ENCODE data around the gene RNF13. TPM values are rescaled to one million over a fixed set of nuclear protein-coding genes. Genes with fewer than 3 reads are reported as not detected.
A peak's percentile ranks its signal among the peaks of the same experiment; 100 is the strongest.

RNF13 gene
- total and polyA plus RNA-seq, 9 donors: 49.4 to 89.4 (median 54.1) TPM

DNA sequence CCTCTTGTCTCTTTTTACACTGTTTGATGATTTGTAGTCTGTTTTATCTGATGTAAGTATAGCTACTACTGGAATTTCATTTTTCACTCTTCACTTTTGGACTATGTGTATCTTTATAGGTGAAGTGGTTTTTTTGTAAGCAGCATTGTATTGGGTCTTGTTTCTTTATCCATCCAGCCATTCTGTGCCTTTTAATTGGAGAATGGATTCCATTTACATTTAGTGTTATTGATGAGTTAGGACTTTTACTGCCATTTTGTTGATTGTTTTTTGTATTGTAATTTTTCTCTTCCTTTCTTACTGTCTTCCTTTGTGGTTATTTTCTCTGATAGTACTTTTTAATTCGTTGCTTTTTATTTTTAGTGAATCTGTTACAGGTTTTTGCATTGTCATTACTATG, 54.5 kb downstream of the RNF13 start:
- no peaks in the 10 kb centered on the region for H3K4me1 ChIP-seq (ENCODE audit: insufficient read depth)
- H3K27me3 ChIP-seq: no peaks in the 10 kb centered on the region
- no peak overlapping the region for H3K27ac ChIP-seq
- WGBS, 3 donors: 94% methylated on average over 1 of the region's 1 CpG
- intact Hi-C loops (cut with DNase I): no loop called here
- no peak for DNase-seq
- no peak for TF ChIP-seq POLR2A (IDR thresholded peaks at IDR 0.05)
- TF ChIP-seq, protein P1, sequence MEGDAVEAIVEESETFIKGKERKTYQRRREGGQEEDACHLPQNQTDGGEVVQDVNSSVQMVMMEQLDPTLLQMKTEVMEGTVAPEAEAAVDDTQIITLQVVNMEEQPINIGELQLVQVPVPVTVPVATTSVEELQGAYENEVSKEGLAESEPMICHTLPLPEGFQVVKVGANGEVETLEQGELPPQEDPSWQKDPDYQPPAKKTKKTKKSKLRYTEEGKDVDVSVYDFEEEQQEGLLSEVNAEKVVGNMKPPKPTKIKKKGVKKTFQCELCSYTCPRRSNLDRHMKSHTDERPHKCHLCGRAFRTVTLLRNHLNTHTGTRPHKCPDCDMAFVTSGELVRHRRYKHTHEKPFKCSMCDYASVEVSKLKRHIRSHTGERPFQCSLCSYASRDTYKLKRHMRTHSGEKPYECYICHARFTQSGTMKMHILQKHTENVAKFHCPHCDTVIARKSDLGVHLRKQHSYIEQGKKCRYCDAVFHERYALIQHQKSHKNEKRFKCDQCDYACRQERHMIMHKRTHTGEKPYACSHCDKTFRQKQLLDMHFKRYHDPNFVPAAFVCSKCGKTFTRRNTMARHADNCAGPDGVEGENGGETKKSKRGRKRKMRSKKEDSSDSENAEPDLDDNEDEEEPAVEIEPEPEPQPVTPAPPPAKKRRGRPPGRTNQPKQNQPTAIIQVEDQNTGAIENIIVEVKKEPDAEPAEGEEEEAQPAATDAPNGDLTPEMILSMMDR (IDR thresholded peaks at IDR 0.05): no peak
- TF ChIP-seq EP300 (IDR thresholded peaks at IDR 0.05): no peak
- no peaks in the 10 kb centered on the region for H3K9me3 ChIP-seq
- no peaks in the 10 kb centered on the region for H3K36me3 ChIP-seq
- H3K4me3 ChIP-seq: no peak overlapping the region

DNA sequence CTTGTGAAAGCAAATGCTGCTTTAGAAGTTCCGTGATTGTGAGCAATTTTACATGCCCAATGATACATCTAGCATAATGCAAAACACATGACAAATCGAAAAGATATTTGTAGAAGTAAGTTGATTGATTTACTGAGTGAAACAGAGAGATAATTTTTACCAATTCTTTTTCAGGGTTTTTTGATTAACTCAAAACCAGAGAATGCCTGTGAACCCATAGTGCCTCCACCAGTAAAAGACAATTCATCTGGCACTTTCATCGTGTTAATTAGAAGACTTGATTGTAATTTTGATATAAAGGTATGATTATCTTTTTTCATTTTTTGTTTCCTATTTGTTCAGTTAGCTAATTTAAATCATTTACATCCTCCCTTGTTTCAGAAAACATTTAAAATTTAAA, 58.8 kb downstream of the RNF13 start:
- no peaks in the 10 kb centered on the region for H3K36me3 ChIP-seq
- intact Hi-C loops (cut with DNase I): no loop called here
- no peaks in the 10 kb centered on the region for H3K9me3 ChIP-seq
- 93 to 94% (median 94%) methylated on average over 3 of the region's 3 CpGs for WGBS, 3 donors
- H3K27ac ChIP-seq: no peak overlapping the region
- no peak overlapping the region for H3K4me3 ChIP-seq
- TF ChIP-seq EP300 (IDR thresholded peaks at IDR 0.05) (no peak), POLR2A (IDR thresholded peaks at IDR 0.05) (no peak)
- TF ChIP-seq, protein P1 (IDR thresholded peaks at IDR 0.05): no peak
- H3K4me1 ChIP-seq (ENCODE audit: insufficient read depth): no peaks in the 10 kb centered on the region
- no peaks in the 10 kb centered on the region for H3K27me3 ChIP-seq
- no peak for DNase-seq

DNA sequence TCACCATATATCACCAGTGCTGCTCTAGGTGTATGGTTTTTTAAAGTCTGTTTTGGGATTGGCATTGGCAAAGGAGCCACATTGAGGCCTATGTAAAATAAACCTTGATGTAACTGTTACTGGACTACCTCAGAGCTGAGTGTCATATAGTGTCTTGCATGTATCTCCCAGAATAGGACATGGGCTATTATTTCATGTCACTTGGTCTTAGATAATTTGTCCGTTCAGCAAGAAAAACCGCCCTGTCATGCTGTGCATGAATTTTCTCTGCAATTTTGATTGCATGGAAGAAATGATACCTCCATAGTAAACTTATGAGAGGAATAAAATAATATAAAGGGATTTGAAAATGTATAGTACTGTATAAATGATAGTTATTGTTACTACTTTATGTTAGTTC, 59.6 kb downstream of the RNF13 start:
- TF ChIP-seq, protein P1 (IDR thresholded peaks at IDR 0.05): no peak
- TF ChIP-seq POLR2A (IDR thresholded peaks at IDR 0.05) (no peak), EP300 (IDR thresholded peaks at IDR 0.05) (no peak)
- no peaks in the 10 kb centered on the region for H3K9me3 ChIP-seq
- no peaks in the 10 kb centered on the region for H3K4me1 ChIP-seq (ENCODE audit: insufficient read depth)
- H3K4me3 ChIP-seq: no peak overlapping the region
- no peak overlapping the region for H3K27ac ChIP-seq
- DNase-seq: no peak
- intact Hi-C loops (cut with DNase I): no loop called here
- H3K27me3 ChIP-seq: no peaks in the 10 kb centered on the region
- WGBS, 3 donors: 79 to 99% (median 97%) methylated on average over 2 of the region's 2 CpGs
- H3K36me3 ChIP-seq: no peaks in the 10 kb centered on the region

DNA sequence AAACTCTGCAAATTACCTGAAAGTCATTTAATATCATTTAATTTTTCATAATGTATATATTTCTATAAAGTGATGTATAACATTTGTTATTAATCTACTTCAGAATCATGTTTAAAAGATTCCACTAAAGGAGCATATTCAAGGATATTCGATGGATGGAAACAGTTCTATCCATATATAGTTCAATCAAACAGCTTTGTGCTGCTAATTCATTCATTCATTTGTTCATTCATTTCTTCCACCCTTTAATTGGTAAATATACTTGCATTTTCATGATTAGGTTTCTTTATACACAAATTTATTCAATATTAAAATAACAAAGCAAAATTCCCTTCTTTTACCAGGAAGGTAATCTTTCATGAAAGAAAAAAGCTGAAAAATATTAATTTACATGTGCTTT, 64.7 kb downstream of the RNF13 start:
- Histone ChIP-seq H3K4me1 (ENCODE audit: insufficient read depth) (no peaks in the 10 kb centered on the region), H3K9me3 (no peaks in the 10 kb centered on the region), H3K27ac (no peak overlapping the region), H3K27me3 (no peaks in the 10 kb centered on the region), H3K4me3 (no peak overlapping the region), H3K36me3 (no peaks in the 10 kb centered on the region)
- no peak for DNase-seq
- TF ChIP-seq, protein P1 (IDR thresholded peaks at IDR 0.05): no peak
- no peak for TF ChIP-seq POLR2A (IDR thresholded peaks at IDR 0.05)
- TF ChIP-seq EP300 (IDR thresholded peaks at IDR 0.05): no peak
- intact Hi-C loops (cut with DNase I): no loop called here
- WGBS, 3 donors: 92 to 98% (median 94%) methylated on average over 1 of the region's 1 CpG

DNA sequence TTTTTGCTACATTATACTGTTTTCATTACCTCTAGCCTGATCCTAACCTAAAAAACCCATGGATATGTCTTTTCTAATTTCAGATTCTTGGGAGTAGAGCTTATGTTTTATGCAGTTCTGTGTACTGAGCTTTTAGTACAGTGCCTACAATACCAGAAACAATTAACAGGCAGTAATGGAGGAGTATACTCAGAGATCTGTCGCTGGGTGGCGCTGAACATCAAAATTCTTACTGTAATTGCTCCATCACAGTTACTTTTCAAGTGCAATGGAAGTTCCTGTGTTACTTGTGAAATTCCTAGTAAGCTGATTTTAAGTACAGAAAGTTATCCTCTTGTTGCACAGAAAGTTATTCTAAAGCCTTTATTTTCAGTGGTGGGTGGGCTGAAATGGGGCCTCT, 66.9 kb downstream of the RNF13 start:
- no peaks in the 10 kb centered on the region for H3K4me1 ChIP-seq (ENCODE audit: insufficient read depth)
- no peaks in the 10 kb centered on the region for H3K27me3 ChIP-seq
- H3K36me3 ChIP-seq: no peaks in the 10 kb centered on the region
- TF ChIP-seq EP300 (IDR thresholded peaks at IDR 0.05) (no peak), POLR2A (IDR thresholded peaks at IDR 0.05) (no peak)
- TF ChIP-seq, protein P1 (IDR thresholded peaks at IDR 0.05): peak in 2 of 3 donors; percentile 35 to 48
- intact Hi-C loops (cut with DNase I): no loop called here
- DNase-seq: peak; percentile 52 to 82 (median 71)
- H3K27ac ChIP-seq: no peak overlapping the region
- 6 to 12% (median 9%) methylated on average over 2 of the region's 2 CpGs for WGBS, 3 donors
- no peaks in the 10 kb centered on the region for H3K9me3 ChIP-seq
- no peak overlapping the region for H3K4me3 ChIP-seq
